SW 1271 (cell line): ENCODE results near the gene CLCA4.
"Not testable (repeated sequence)": the region's sequence is repeated elsewhere in the genome, so short reads cannot be mapped to it uniquely, and the experiment has no call there.

Source experiments
- DNase-seq, 2 experiments: peaks; one replicate each; lab custom pipeline; 2025; lab: John Stamatoyannopoulos, UW

Gene CLCA4

DNA sequence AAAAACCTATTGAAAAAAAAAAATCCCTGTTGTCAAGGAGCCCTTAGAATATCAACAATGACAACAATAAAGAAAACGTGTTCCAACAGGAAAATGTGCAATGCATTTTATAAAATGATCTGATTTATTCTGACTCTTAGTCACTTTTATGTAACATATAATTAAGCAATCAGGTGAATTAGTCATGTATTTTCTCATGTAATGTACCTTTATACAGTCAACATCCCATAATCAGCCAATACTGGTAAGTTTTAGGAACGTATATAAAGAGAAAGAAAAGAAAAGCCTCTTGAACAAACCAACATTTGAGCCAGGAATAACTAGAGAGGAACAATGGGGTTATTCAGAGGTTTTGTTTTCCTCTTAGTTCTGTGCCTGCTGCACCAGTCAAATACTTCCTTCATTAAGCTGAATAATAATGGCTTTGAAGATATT lies at the start of gene CLCA4:
TSS of gene CLCA4 (plus strand) at position 292 of the 435 bp plus-strand sequence. CDS start at position 334, 42 bp downstream.
- no peak for DNase-seq

GRCh38 chr1:86498281-86498680 lies 48.6 kb upstream of the CLCA4 start:
- DNase-seq, result no peak

DNA sequence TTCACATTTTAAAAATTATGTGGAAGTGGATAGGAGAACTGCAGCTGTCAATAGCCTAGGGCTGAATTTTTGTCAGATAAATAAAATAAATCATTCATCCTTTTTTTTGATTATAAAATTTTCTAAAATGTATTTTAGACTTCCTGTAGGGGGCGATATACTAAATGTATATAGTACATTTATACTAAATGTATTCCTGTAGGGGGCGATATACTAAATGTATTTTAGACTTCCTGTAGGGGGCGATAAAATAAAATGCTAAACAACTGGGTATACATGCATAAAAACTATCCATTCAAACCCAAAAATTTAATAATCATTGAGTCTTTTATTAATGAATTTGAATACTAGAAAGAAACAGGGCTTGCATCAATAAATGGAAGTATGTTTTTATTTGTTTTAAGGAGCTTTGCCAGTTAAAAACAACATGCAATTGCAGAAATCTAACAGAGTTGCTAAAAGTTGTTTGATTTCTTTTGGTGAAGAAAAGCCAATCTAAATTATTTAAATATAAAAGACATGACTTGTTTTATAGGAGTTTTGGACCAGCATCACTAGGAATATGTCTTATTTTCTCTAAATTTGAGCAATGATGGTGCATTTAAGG lies 46.8 kb upstream of the CLCA4 start:
- peak; percentile 8 to 50 for DNase-seq

DNA sequence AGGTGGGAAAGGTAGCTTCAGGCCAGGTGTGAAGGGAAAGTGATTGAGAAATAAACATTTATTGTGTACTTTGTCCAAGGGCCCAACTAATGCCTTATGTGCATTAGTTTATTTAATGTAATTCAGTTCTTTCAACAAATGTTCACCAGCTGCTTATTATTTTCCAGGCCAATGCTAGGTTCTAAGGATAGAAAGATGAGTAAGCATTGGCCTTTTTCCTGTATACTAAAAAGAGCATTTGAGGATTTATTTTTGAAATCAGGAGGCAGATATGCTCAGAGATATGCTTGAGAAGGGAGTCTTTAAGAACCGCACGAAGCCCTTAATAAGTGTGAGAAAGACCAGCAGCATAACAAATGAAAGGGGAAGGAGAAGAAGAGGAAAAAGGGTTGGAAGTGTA lies 46.2 kb upstream of the CLCA4 start:
- no peak for DNase-seq

DNA sequence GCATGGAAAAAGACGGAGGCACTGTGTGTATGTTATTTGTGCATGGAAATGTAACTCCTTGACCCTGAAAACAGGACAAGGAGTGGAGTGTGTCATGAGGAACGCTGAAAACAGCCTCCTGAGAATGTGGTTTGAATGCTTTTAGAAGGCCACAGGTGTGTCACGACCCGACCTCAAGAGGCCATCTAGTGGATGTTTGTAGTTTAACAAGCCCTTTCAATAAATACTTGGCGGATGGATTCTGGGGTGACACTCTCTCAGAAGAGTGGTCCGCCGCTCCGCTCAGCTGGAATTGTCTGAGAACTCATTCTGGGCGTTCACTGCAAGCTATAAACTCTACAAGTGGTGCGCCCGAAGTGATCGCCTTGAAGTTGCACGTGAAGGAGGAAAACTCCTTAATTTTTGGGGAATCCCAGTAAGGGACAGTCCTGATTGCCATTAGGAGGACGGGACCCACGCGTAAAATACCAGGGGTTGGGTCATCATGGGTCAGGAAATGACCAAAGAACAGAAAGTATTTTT lies 44.7 kb upstream of the CLCA4 start:
- DNase-seq, result not testable (repeated sequence)

- no peak for DNase-seq
Measured at GRCh38 chr1:86502721-86503405, 44.0 kb upstream of the CLCA4 start.

DNA sequence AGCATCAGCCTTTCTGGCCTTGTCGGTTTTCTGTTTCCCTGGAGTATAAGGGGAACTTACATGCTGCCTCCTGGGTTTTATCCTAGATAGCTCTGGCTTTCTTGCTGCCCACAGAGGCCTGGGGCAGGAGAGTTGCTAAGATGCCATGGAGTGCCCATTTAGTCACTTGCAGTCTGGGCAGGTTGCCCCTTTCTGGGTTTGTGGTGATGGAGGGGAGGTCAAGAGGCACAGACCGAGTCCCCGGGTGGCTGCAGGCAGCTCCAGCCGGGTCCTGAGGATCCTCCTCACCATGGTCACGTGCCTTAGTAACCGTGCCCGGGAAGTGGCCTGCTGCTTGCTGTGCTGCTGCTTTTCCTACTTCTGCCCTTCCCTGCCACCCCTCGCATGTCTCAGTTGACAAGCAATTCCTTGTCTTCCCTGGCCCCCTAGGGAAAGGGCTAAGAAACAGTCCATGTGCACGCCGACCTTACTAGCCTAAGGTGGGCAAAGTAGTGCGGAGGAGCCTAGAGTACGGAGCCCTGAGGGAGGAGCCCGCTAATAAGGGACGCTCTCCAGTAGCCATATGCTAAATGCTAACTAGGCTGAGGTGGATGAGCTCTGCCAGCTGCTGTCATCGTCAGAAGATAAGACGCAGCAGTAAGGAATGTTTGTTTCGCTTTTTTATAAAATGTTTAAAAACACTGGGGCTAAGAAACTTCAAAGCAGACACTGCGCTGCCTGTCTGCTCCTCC lies 43.3 kb upstream of the CLCA4 start:
- DNase-seq, result no peak

DNA sequence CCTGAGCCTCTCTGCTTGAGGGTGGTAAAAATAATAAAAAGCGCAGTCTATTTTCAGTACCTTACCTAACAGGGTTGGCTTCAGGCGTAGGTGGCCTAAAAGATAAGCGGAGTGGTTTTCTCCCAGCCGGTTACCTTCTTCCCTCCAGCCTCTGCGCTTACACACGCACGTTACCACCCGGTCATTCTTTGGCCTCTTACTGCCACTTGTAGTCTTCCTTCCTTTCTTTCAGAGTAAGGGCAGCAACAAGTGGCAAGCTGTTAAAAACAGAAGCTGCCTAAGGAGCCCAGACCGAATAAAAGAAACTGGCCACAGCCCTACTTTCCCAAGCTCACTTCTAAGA lies 42.8 kb upstream of the CLCA4 start:
- DNase-seq, result no peak

DNA sequence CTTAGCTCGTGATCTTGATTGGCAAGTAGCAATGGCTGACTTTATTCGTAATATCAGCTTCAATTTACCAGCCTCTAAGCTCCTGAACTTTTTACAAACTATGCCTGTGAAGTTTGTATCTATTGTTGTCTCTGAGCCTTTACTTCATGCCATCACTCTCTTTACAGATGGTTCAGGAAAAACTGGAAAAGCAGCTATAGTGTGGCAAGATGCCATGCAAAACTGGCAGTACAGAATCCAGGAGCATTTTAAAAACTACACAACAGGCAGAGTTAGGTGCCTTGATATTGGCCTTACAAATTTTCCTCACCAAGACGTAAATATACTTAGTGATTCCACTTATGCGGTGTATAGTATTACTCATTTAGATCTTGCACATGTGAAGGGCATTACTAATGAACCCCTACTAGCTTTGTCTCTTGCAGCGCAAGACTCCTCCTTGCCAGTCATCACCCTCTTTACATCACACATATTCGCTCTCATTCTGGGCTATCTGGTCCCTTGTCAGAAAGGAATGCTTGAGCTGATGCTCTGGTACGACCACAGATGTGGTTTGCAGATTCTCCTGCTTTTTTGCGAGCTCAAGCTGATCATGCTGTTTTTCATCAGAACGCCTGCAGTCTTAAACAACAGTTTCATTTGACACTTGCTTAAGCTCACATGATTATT lies 41.8 kb upstream of the CLCA4 start:
- no peak for DNase-seq

GRCh38 chr1:86505564-86505902 lies 41.3 kb upstream of the CLCA4 start:
- no peak for DNase-seq

DNA sequence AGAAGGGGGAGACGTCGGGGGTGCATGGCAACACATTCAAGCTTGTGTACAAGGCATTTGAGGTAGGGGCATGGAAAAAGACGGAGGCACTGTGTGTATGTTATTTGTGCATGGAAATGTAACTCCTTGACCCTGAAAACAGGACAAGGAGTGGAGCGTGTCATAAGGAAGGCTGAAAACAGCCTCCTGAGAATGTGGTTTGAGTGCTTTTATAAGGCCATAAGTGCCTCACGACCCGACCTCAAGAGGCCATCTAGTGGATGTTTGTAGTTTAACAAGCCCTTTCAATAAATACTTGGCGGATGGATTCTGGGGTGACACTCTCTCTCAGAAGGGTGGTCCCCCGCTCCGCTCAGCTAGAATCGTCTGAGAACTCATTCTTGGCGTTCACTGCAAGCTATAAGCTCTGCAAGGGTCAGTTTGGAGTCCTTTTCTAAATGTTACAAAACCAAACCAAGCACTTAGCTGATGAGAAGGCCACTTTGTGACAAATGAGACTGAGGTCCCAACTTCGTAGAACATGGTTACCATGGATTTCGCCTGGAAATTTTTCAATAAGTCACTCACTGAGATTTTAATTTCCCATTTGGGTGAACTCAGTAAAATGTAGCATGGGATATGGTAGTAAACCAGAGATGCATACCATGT lies 38.8 kb upstream of the CLCA4 start:
- no peak for DNase-seq

- DNase-seq, result no peak
Measured at GRCh38 chr1:86508583-86508969, 38.3 kb upstream of the CLCA4 start.

GRCh38 chr1:86515597-86515996 lies 31.3 kb upstream of the CLCA4 start:
- peak in 1 of 2 experiments; percentile 38 for DNase-seq

DNA sequence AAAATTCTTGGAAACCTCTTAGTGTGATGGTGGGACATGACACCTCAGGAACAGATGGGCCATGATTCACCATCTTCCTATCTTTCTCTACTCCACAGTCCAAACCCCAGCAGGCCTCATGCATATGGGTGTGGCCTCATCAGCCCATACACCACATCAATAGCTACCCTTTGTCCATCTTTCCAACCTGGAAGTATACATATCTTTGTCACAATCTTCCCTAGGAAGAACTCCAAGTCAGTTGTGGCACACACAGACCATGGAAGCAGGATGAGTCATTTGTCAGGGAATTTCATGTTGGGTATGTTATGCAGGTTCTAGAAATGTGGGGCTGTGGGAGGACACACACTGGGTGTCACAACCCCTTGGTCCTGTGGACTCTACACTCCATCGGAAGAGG lies 30.5 kb upstream of the CLCA4 start:
- no peak for DNase-seq

GRCh38 chr1:86517336-86517735 lies 29.5 kb upstream of the CLCA4 start:
- DNase-seq, result no peak

GRCh38 chr1:86520789-86521521 lies 25.9 kb upstream of the CLCA4 start:
- DNase-seq, result no peak

GRCh38 chr1:86521522-86521891 lies 25.4 kb upstream of the CLCA4 start:
- no peak for DNase-seq

DNA sequence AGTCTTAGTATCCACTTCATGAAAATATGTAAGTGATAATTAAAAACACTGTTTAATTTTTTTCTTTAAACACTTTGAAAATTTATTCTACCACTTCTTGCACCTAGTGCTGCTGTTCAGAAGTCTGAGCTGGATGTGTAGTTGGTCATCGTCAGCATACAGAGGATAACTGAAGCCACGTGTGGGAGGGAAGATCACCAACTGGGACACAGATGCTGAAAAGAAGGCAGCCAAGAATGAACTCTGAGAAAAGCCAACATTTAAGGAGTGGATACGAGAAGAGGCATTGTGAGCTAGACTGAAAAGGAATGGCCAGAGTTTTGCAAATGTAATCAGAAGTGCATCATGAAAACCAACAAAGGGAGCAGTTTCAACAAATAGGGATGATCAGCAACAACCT lies 24.6 kb upstream of the CLCA4 start:
- DNase-seq, result no peak

DNA sequence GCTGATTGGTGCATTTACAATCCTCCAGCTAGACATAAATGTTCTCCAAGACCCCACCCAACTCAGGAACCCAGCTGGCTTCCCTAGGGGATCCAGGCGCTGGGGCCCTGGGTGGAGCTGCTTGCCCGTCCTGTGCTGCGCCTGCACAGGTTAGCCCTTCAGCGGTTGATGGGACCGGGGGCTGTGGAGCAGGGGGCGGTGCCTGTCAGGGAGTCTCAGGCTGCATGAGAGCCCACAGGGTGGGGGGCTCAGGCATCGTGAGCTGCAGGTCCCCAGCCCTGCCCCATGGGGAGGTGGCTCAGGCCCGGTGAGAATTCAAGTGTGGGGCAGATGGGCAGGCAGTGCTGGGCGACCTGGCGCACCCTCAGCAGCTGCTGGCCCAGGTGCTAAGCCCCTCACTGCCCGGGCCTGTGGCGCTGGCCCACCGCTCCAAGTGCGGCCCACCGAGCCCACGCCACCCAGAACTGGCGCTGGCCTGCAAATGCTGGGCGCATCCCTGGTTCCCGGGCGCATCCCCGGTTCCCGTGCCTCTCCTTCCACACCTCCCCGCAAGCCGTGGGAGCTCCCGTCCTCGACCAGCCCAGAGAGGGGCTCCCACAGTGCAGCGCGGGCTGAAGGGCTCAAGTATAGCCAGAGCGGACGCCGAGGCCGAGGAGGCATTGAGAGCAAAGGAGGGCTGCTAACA lies 23.1 kb upstream of the CLCA4 start:
- no peak for DNase-seq

GRCh38 chr1:86527306-86527705 lies 19.6 kb upstream of the CLCA4 start:
- no peak for DNase-seq
